Breast epithelium (tissue), 3 donors: ENCODE data around the gene TEX22.

Experiments used
- CTCF ChIP-seq, 3 donors: fragments of 450-650 bp; IDR thresholded peaks; one replicate each; pipeline ENCODE4 v1.5.1; 2016 to 2017; ENCODE audit warnings: antibody characterized with exemption in 3 of 3, mild to moderate bottlenecking in 3 of 3, moderate library complexity in 3 of 3
- POLR2A ChIP-seq: fragments of 450-650 bp; IDR thresholded peaks from one replicate; pipeline ENCODE4 v1.6.1; 2016; ENCODE audit warnings: antibody characterized with exemption, mild to moderate bottlenecking, moderate library complexity

GRCh38 chr14:105393151-105393550, 5.2 kb upstream of the TEX22 start:
- no peak for TF ChIP-seq CTCF (IDR thresholded peaks at IDR 0.05)
- no peak for TF ChIP-seq POLR2A
